Panc1 (cell line): Measurements from ENCODE around the gene TUBG2.
"Not testable (repeated sequence)": the region's sequence is repeated elsewhere in the genome, so short reads cannot be mapped to it uniquely, and the experiment has no call there.

Experiments used
- CTCF ChIP-seq: fragments of 450-650 bp; IDR thresholded peaks from 2 replicates; pipeline ENCODE4 v1.5.1; 2017; ENCODE audit warnings: mild to moderate bottlenecking
- POLR2AphosphoS5 ChIP-seq: IDR thresholded peaks from 2 replicates; pipeline ENCODE4 v1.6.1; 2012; ENCODE audit warnings: mild to moderate bottlenecking, low read depth, low read length, moderate library complexity
- SIN3A ChIP-seq: IDR thresholded peaks from 2 replicates; pipeline ENCODE4 v1.6.1; 2012; ENCODE audit warnings: low read depth, mild to moderate bottlenecking, low read length, moderate library complexity, borderline replicate concordance; ENCODE audit not compliant: insufficient read depth
- TF ChIP-seq, protein P1 (sequence below), 2 experiments: IDR thresholded peaks; 2 replicates each; pipeline ENCODE4 v1.6.1; 2011 to 2012; ENCODE audit warnings: low read depth in 2 of 2, control low read depth in 1 of 2, low read length in 1 of 2, mild to moderate bottlenecking in 1 of 2, moderate library complexity in 1 of 2; ENCODE audit not compliant: insufficient read depth in 1 of 2

DNA sequence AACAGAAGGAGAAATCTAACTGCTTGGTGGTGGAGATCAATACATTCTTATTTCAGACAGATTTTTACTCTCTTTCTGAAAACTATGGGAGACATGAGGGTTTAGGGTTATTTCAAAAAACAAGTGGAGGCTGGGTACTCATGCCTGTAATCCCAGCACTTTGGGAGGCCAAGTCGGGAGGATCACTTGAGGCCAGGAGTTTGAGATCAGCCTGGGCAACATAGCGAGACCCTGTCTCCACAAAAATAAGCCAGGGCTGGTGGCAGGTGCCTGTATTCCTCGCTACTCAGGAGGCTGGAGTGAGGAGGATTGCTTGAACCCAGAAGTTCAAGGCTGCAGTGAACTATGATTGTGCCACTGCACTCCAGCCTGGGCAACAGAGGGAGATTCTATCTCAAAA is 37.1 kb upstream of the TUBG2 start:
- not testable (repeated sequence) for TF ChIP-seq CTCF, POLR2AphosphoS5, SIN3A
- TF ChIP-seq, protein P1, sequence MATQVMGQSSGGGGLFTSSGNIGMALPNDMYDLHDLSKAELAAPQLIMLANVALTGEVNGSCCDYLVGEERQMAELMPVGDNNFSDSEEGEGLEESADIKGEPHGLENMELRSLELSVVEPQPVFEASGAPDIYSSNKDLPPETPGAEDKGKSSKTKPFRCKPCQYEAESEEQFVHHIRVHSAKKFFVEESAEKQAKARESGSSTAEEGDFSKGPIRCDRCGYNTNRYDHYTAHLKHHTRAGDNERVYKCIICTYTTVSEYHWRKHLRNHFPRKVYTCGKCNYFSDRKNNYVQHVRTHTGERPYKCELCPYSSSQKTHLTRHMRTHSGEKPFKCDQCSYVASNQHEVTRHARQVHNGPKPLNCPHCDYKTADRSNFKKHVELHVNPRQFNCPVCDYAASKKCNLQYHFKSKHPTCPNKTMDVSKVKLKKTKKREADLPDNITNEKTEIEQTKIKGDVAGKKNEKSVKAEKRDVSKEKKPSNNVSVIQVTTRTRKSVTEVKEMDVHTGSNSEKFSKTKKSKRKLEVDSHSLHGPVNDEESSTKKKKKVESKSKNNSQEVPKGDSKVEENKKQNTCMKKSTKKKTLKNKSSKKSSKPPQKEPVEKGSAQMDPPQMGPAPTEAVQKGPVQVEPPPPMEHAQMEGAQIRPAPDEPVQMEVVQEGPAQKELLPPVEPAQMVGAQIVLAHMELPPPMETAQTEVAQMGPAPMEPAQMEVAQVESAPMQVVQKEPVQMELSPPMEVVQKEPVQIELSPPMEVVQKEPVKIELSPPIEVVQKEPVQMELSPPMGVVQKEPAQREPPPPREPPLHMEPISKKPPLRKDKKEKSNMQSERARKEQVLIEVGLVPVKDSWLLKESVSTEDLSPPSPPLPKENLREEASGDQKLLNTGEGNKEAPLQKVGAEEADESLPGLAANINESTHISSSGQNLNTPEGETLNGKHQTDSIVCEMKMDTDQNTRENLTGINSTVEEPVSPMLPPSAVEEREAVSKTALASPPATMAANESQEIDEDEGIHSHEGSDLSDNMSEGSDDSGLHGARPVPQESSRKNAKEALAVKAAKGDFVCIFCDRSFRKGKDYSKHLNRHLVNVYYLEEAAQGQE (IDR thresholded peaks at IDR 0.05; ENCODE audit: insufficient read depth in 1 of 2, low read depth in 2 of 2, low read length in 1 of 2): not testable (repeated sequence)
